Measurements from ENCODE around the gene RAB39A.

RAB39A gene

GRCh38 chr11:107962181-107962580, 33.9 kb downstream of the RAB39A start:
- no peak for ATAC-seq

- no peak for ATAC-seq
Observed at GRCh38 chr11:107963091-107963490, 34.8 kb downstream of the RAB39A start.

DNA sequence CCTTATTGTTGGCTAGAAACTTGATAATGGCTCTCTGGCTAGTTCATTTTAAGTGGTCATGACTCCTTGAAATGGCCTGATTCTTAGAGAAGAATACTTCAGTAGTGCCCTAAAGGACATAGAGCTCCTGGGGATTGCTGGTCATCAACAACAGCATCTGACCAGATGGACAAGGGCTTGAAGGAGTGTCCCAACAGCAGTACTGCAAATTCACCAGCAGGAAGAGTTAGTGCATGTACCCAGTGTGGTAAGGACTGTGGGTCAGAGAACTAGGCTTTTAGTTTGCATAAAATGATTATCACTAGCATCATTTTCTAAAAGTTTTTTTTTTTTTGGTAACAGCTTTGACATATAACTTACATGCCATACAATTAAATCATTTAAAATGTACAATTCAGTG, 41.0 kb downstream of the RAB39A start:
- ATAC-seq: no peak

DNA sequence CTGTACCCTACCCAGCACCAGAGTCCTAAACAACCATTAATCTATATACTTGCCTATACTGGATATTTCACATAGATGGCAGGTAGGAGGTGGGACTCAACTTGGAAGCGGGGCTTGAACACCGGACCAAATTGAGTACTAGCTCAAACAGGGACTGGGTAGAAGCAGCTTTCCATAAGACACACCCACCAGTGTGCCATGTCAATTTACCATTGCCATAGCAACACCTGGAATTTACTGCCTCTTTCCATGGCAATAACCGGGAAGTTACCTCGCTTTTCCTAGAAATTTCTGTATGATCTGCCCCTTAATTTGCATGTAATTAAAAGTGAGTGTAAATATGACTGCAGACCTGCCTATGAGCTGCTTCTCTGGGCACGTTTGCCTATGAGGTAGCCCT, 41.8 kb downstream of the RAB39A start:
- no peak for ATAC-seq

DNA sequence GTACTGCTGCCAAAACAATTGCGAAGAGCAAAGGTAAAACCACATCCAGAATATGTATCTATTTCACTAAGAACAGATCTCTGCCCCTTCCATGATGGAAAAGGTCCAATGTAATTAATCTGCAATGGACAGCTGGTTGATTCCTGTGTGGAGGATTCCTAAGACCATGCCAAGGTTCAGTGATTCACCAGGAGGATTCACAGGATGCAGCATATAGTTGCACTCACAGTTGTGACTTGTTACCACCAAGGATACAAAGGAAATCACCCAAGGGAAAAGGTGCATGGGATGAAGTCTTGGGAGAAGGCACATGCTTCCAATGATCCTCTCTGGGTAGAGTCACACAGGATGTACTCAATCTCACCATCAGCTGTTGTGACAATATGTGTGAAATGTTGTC, 45.4 kb downstream of the RAB39A start:
- ATAC-seq: no peak

DNA sequence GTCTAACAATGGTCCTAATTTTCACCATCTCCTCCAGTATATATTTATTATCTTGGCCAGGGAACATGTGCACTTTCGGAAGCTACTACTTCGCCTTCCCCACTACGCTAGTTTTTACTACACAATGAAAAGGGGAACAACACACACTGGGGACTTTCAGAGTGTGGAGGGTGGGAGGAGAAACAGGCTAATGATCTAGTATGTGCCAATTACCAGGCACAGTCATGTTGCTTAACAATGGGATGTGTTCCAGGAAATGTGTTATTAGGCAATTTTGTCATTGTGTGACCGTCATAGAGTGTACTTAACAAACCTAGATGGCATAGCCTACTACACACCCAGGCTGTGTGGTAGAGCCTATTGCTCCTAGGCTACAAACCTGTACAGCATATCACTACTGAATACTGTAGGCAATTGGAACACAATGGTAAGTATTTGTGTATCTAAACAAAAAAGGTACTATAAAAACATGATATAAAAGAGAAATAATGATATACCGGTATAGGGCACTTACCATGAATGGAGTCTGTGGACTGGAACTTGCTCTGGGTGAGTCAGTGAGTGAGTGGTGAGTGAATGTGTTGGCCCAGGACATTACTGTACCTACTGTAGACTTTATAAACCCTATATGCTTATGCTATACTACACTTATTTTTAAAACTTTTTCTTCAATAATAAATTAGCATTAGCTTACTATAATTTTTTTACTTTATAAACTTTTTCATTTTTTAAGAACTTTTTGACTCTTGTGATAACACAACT, 60.3 kb downstream of the RAB39A start:
- ATAC-seq: no peak

- ATAC-seq: no peak
Observed at GRCh38 chr11:107991868-107992414, 63.7 kb downstream of the RAB39A start.

- no peak for ATAC-seq
Observed at GRCh38 chr11:107996006-107996776, 67.9 kb downstream of the RAB39A start.

DNA sequence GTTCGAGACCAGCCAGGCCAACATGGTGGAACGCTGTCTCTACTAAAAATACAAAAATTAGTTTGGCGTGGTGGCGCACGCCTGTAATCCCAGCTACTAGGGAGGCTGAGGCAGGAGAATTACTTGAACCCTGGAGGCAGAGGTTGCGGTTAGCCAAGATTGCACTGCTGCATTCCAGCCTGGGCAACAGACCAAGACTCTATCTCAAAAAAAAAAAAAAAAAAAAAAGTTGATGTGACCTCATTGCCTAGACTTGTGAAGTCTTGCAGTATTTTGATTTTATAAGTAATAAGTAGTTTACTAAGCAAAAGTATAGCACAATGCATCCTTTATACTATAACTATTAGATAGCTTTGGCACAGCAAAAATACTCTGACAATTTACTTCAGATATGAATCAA, 70.5 kb downstream of the RAB39A start:
- no peak for ATAC-seq

DNA sequence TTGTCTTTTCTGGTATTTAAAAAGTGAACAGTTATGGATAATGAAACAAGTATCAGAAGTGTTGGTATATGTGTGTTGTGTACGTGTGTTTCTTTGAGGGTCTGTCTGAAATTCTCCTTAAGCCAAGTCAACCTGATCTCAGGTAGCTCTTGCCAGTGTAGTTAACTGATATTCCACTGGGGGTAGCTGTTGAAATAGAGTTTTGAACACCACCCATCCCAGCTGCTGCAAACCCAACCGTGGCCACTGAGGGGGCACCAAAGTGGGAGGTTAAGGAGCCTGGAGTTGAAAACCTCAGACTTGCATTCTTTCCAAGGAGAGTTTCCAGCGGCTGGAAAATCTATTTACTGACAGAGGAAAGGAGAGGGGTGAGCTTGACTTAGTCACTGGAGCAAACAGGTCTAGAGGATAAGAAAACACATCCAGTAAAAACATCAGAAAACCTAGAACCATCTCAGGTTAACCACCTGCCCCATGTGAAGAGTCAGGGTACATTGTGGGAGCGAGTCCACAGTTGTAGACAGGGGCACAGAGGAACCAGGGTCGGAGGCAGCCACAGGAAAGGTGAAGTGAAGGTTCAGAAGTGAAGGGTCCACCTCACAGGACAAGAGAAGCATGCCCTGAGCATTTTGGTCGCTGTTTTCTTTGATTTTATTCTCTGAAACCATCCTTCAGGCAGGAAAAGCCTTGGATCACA, 71.7 kb downstream of the RAB39A start:
- peak; percentile 48 to 70 for ATAC-seq

DNA sequence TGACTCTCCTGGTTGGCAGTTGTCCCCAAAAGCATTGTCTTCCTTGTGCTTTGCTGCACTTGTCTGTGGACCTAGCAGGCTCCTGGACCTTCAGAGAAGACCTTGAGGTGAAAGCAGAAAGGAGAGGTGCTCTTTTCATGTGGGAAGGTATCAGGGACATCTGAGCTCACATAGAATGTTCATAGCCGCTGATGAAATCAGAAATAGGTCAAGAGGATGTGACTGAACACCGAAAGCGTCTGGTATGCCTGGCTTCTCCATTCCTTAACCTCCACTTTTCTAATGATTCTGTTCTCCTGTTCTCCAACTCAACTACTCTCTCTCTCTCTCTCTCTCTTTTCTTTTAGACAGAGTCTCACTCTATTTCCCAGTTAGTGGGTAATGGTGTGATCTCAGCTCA, 74.2 kb downstream of the RAB39A start:
- no peak for ATAC-seq

DNA sequence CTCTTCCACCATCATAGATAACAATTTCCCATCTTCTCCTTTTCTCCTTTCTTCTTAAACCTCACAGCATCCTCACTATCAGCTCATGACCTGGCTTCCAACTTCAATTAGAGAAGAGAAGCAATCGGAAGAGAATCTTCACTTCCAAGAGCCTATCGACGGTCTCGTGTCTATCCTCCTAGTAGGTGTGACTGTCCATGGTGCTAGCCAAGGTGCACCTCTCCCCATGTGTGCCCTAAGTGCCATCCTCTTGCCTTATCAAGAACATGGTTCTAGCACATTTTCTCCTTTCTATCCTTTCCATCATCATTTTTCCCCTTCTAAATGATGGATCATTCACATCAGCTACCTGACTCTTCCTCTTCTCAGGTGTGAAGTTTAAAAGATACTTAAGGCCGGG, 75.4 kb downstream of the RAB39A start:
- ATAC-seq: no peak

DNA sequence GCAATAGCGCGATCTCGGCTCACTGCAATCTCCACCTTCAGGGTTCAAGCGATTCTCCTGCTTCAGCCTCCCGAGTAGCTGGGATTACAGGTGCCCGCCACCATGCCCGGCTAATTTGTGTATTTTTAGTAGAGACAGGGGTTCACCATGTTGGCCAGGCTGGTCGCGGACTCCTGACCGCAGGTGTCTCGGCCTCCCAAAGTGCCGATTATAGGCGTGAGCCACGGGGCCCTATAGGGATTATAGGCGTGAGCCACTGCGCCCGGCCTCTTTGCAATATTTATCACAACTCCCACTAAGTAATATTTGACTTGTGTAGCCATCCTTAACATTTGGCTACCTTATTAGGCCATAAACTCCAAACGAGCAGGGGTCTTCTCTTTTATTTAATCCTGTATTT, 79.6 kb downstream of the RAB39A start:
- no peak for ATAC-seq

GRCh38 chr11:108008656-108009496, 80.6 kb downstream of the RAB39A start, which contains the start of gene CUL5:
Gene CUL5 (plus strand): TSS chr11:108008898. CDS start chr11:108009349, 451 bp downstream.
- ATAC-seq: peak; percentile 85 to 86

GRCh38 chr11:108009497-108010370, 81.5 kb downstream of the RAB39A start:
- no peak for ATAC-seq

DNA sequence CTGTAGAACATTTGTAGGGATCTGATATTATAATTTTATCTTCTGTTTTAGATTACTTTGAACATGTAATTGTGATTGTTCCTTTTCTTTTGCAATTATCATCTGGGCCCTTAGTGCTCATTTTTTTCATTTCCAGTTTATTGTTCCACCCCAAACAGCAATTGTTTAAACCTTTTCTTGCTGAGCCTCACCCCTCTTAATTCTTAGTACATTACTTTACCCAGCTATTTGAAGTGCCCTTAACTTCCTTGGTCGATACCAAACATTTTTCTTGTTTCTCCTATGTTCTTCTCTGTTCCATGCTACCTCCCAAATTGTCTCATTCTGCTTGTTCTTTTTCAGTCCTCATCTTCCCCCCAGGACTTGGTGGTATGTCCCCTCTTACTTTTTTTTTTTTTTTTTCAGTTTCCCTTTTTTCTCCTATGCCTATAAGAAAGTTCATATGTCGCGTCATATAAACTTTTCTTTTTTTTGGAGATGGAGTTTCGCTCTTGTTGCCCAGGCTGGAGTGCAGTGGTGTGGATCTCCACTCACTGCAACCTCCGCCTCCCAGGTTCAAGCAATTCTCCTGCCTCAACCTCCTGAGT, 84.0 kb downstream of the RAB39A start:
- no peak for ATAC-seq
